Jurkat, Clone E6-1 (cell line): ENCODE results near the gene SLC6A20.

ENCODE experiments used
- DNase-seq: peaks from one replicate; pipeline ENCODE4 v3.0.0-alpha.2; 2011; ENCODE audit warnings: low read depth, low spot score
- H3K4me3 ChIP-seq: 2 replicates; pipeline ENCODE4 v1.5.1; 2011; ENCODE audit warnings: mild to moderate bottlenecking, low read length, control low read depth, moderate library complexity

SLC6A20 gene

GRCh38 chr3:45781841-45782240 is 14.5 kb downstream of the SLC6A20 start:
- no peak for DNase-seq
- H3K4me3 ChIP-seq: no peak overlapping the region

GRCh38 chr3:45781271-45781670 is 15.1 kb downstream of the SLC6A20 start:
- DNase-seq: no peak
- no peak overlapping the region for H3K4me3 ChIP-seq

DNA sequence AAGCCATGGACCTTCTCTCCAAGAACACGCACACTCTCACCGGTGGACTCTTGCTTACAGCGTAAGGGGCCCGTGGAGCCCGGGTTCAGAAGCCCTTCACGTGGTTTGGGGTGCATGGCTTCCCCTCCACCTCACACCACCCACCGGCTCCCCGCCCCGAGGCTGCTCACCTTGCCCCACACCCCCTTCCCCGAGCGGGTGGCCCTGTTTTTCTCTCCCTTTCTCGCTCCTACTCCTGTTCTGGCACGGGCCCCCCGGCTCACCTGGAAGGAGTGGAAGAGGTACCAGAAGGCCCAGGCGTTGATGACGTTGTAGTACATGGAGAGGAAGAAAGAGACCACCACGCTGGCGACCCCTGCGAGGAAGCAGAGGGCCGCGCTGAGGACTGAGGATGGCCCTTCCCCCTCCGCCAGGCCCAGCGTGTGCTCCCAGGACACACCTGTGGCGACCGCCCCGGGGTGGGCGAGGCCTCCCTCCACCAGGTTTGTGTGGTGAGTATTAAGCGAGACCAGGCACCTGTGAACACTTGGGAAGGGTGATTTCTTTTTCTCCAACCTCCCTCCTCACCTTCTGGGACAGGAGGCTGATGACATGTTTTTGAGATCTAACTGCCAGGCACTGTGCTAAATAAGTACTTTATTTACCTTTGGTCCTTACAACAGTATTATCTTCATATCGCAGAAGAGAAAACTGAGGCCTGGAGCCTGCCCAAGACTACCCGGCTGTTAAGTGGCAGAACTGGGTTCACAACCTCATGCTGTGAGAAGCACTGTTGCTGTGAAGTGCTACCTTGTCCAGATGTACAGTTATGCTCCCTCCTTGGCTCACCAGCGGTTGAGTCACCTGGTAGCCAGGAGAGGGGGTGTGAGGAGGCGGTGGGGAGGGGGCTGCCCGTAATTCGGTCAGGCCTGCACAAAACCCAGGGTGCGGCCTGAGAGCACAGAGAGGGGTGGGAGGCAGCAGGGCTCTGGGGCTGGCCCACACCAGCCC is 16.3 kb downstream of the SLC6A20 start:
- no peak overlapping the region for H3K4me3 ChIP-seq
- no peak for DNase-seq

- no peak for DNase-seq
- H3K4me3 ChIP-seq: no peak overlapping the region
Observed at GRCh38 chr3:45778761-45779201, 17.6 kb downstream of the SLC6A20 start.

- no peak overlapping the region for H3K4me3 ChIP-seq
- no peak for DNase-seq
Observed at GRCh38 chr3:45777746-45778386, 18.5 kb downstream of the SLC6A20 start.

DNA sequence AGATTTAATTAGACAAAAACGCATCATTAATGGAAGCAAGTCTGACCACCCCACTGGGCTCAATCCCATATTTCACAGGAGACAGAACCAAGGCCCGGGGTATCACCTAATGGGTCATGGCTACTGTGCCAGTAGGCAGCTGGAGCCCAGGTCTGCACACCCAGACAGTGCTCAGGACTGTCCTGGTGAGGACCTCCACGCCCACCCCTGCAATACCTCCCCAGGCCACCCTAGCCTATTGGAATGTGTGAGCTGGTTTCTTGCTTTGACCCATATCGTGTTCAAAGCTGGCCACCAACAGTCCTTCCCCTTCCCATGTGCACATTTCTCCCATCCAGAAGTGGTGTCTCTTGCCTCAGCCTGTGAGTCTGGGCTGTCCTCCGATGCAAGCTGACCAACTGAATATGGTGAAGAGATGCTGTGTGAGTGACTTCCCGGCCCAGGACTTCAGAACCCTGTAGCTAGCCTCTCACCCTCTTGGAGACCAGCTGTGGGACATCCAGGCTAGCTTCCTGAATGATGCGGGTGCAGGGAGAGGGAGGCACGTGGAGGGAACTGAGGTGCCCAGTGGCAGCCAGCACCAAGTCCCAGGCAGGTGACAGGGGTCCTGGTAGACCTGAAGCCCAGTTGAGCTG is 19.1 kb downstream of the SLC6A20 start:
- no peak overlapping the region for H3K4me3 ChIP-seq
- no peak for DNase-seq

- H3K4me3 ChIP-seq: no peak overlapping the region
- no peak for DNase-seq
Observed at GRCh38 chr3:45776611-45777010, 19.7 kb downstream of the SLC6A20 start.

GRCh38 chr3:45776301-45776595 is 20.1 kb downstream of the SLC6A20 start:
- no peak overlapping the region for H3K4me3 ChIP-seq
- no peak for DNase-seq

- H3K4me3 ChIP-seq: no peak overlapping the region
- no peak for DNase-seq
Observed at GRCh38 chr3:45775571-45776300, 20.6 kb downstream of the SLC6A20 start.

DNA sequence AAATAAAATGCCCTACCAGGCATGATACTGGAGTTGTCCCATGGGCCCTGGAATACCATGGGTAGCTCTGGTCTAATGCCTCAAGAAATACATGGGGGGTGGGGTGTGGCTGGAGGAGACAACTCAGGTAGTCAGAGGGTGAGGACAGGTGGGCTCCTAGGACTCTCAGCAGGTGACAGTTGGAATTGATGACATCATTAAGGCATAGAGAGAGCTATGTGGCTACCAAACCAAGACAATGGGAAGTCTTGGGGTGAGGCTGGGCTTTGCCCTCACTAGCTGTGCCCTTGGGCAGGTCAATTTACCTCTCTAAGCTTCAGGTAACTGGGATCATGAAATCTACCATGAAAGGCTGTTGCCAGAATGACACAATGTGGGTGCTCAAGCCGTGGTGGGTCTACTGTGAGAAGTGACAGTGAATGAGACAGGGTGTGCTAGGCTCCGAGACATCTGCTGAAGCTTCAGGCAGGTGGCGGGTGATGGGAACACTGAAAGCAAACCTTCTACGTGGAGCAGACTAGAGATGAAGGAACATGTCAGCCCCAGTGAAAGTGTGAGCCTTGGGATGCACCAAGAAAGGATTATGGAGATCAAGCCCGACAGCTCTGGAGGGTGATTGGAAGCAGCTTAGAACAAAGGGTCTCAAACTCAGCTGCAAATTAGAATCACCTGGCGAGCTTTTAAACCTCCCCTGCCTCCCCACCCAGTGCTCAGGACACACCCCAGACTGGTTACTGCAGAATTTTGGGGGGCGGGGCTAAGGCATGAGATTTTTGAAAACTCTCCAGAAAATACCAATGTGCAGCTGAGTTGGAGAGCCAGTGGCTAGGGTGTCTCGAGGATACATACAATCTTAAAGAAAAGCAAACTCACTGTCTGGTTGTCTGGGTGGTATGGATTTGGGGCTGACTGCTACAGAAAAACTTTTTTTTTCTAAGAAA is 21.5 kb downstream of the SLC6A20 start:
- no peak overlapping the region for H3K4me3 ChIP-seq
- DNase-seq: no peak

DNA sequence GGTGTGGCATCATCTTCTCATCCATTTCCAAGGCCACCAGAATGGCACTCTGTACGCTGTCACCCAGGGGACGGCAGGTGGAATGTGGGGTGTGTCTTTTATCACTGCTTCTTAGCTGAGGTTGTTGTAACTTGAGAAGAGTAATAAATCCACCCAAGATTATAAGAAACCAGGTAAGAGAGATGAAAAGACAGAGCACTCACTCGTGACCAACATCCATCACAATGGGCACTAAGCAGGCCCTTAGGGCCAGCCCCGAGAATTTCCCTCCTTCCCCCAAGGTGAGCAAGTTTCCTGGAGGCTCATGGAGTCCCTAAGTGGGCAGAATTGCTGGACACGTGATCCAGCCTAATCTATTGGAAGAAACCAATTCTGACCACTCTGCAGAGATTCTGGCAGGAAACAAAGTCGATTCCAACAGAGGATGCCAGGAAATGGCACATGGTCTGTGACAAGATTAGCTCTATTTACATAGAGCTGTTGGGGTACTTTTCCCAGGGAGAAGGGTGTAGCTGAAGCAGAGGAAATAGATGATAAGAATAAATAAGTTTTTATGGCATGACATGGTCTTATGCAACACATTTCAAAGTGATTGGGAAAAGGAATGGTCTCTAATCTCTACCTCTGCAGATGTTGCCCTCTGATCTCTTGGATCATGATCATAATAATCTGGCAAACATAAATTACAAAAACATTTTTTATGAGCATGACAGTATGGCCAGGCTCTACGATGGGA is 22.5 kb downstream of the SLC6A20 start:
- no peak for DNase-seq
- no peak overlapping the region for H3K4me3 ChIP-seq

DNA sequence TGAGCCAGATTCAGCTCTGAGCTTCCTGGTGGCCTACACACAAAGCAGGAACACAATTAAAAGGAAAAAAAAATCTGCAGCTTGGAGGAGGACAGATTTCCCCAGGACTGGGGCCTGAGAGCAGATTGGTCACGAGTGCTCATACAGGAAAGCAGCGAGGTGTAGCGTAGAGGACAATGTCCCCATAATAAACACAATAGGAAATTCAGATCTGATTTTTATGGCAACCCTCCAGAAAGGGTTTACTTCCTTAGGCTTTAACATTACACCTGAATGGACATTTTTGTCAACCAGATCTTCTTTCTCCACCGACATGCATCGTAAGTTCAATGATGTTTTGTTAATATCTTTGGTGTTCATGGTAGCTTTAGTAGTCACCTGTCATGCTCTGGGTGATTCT is 23.3 kb downstream of the SLC6A20 start:
- no peak for DNase-seq
- H3K4me3 ChIP-seq: no peak overlapping the region

GRCh38 chr3:45772341-45773035 is 23.8 kb downstream of the SLC6A20 start:
- H3K4me3 ChIP-seq: no peak overlapping the region
- DNase-seq: peak; percentile 83

DNA sequence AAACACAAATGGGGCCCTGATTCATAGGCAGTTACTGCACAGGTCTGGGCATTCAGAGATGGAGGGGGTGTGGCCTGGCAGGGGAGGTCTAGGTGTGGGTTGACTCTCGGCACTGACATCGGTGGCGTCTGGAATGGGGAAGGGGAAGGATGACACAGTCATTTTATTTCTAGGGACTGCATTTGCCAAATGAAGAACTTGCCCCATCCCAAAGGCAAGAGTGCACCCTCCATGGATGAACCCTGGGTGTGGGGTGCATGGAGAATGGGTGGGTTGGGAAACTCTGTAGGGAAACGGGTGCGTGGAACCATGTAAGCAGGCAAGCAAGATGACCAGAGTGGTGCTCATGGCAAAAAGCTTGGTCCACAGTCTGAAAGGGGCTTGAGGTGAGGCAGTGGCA is 24.5 kb downstream of the SLC6A20 start:
- no peak overlapping the region for H3K4me3 ChIP-seq
- no peak for DNase-seq

GRCh38 chr3:45771166-45771775 is 25.1 kb downstream of the SLC6A20 start:
- no peak for DNase-seq
- H3K4me3 ChIP-seq: no peak overlapping the region

- no peak overlapping the region for H3K4me3 ChIP-seq
- DNase-seq: no peak
Observed at GRCh38 chr3:45765958-45766357, 30.4 kb downstream of the SLC6A20 start.
